ENCODE data around the gene STK4.
"Not testable (repeated sequence)": the region's sequence is repeated elsewhere in the genome, so short reads cannot be mapped to it uniquely, and the experiment has no call there.

Gene STK4

GRCh38 chr20:45055056-45055455, 88.7 kb downstream of the STK4 start:
- no peak for DNase-seq (ENCODE audit: low read depth)

GRCh38 chr20:45056473-45057173, 90.3 kb downstream of the STK4 start:
- DNase-seq (ENCODE audit: low read depth): no peak

GRCh38 chr20:45058168-45058850, 92.0 kb downstream of the STK4 start:
- DNase-seq (ENCODE audit: low read depth): no peak

GRCh38 chr20:45059022-45059728, 92.9 kb downstream of the STK4 start:
- DNase-seq (ENCODE audit: low read depth): no peak

GRCh38 chr20:45060294-45060693, 94.0 kb downstream of the STK4 start:
- DNase-seq (ENCODE audit: low read depth): no peak

- no peak for DNase-seq (ENCODE audit: low read depth)
These were observed 94.9 kb downstream of the STK4 start for GRCh38 chr20:45061244-45061643.

GRCh38 chr20:45063107-45063506, 96.8 kb downstream of the STK4 start:
- not testable (repeated sequence) for DNase-seq (ENCODE audit: low read depth)

GRCh38 chr20:45064812-45065211, 98.5 kb downstream of the STK4 start:
- no peak for DNase-seq (ENCODE audit: low read depth)

- no peak for DNase-seq (ENCODE audit: low read depth)
These were observed 100.1 kb downstream of the STK4 start for GRCh38 chr20:45066372-45066771.

GRCh38 chr20:45067087-45067486, 100.8 kb downstream of the STK4 start:
- no peak for DNase-seq (ENCODE audit: low read depth)

- no peak for DNase-seq (ENCODE audit: low read depth)
These were observed 101.2 kb downstream of the STK4 start for GRCh38 chr20:45067558-45067957.

GRCh38 chr20:45069261-45069660, 102.9 kb downstream of the STK4 start:
- no peak for DNase-seq (ENCODE audit: low read depth)

- no peak for DNase-seq (ENCODE audit: low read depth)
These were observed 104.8 kb downstream of the STK4 start for GRCh38 chr20:45070932-45071632.

- no peak for DNase-seq (ENCODE audit: low read depth)
These were observed 105.8 kb downstream of the STK4 start for GRCh38 chr20:45072066-45072465.

- DNase-seq (ENCODE audit: low read depth): no peak
These were observed 106.9 kb downstream of the STK4 start for GRCh38 chr20:45073221-45073620.

- no peak for DNase-seq (ENCODE audit: low read depth)
These were observed 111.2 kb downstream of the STK4 start for GRCh38 chr20:45077559-45077958.

GRCh38 chr20:45080867-45081624, 114.7 kb downstream of the STK4 start:
- no peak for DNase-seq (ENCODE audit: low read depth)

GRCh38 chr20:45082468-45082867, 116.2 kb downstream of the STK4 start:
- DNase-seq (ENCODE audit: low read depth): no peak

- DNase-seq (ENCODE audit: low read depth): no peak
These were observed 116.8 kb downstream of the STK4 start for GRCh38 chr20:45083127-45083526.

- DNase-seq (ENCODE audit: low read depth): no peak
These were observed 119.0 kb downstream of the STK4 start for GRCh38 chr20:45085289-45085688.

GRCh38 chr20:45085867-45086266, 119.6 kb downstream of the STK4 start:
- no peak for DNase-seq (ENCODE audit: low read depth)

Measured in stimulated activated CD8-positive, alpha-beta memory T cell treated with anti-CD3 and anti-CD28 coated beads, Interleukin-4, amount 100 ng/mL, for 24 hours (primary cell).